Omental fat pad (tissue), 4 donors: ENCODE measurements around the gene KLK6. TPM values are rescaled to one million over a fixed set of nuclear protein-coding genes. Genes with fewer than 3 reads are reported as not detected.

ENCODE experiments used
- ATAC-seq: fragments of 150-250 bp; one replicate; pipeline ENCODE4 v1.9.1; 2016; ENCODE audit warnings: mild to moderate bottlenecking, moderate library complexity; ENCODE audit not compliant: low FRiP score
- DNase-seq: peaks from one replicate; pipeline ENCODE4 v3.0.0-alpha.2; 2019; ENCODE audit warnings: low spot score
- CTCF ChIP-seq, 3 donors: fragments of 450-650 bp; IDR thresholded peaks; one replicate each; pipeline ENCODE4 v1.5.1; 2016 to 2017; ENCODE audit warnings: antibody characterized with exemption in 3 of 3, mild to moderate bottlenecking in 3 of 3, moderate library complexity in 2 of 3
- total RNA-seq, 4 donors: library from RNA; depleted of rRNA; stranded (reverse); fragments of >200 nt; gene quantifications; one replicate each; pipeline ENCODE4 v1.1.0, GENCODE V29; 2016

Gene KLK6
- total RNA-seq, result not detected

GRCh38 chr19:50969413-50969760, at the start of gene KLK6:
Gene KLK6, minus strand, starts transcription at chr19:50969591. Its CDS starts 1,487 bp downstream, at chr19:50968104.
- DNase-seq, result no peak
- TF ChIP-seq CTCF (IDR thresholded peaks at IDR 0.05), result no peak
- peak; percentile 7 for ATAC-seq

GRCh38 chr19:51018745-51019543, 49.6 kb upstream of the KLK6 start:
- TF ChIP-seq CTCF (IDR thresholded peaks at IDR 0.05), result no peak
- DNase-seq (no peak), ATAC-seq (peak; percentile 73)

GRCh38 chr19:51016798-51017683, 47.6 kb upstream of the KLK6 start:
- ATAC-seq (peak; percentile 57), DNase-seq (no peak)
- peak in 1 of 3 donors; percentile 70 for TF ChIP-seq CTCF (IDR thresholded peaks at IDR 0.05)

GRCh38 chr19:51015691-51016267, 46.4 kb upstream of the KLK6 start:
- no peak for ATAC-seq
- TF ChIP-seq CTCF (IDR thresholded peaks at IDR 0.05), result no peak

GRCh38 chr19:51014242-51014641, 44.9 kb upstream of the KLK6 start:
- ATAC-seq (no peak), DNase-seq (no peak)
- TF ChIP-seq CTCF (IDR thresholded peaks at IDR 0.05), result no peak

More at GRCh38 chr19:51015691-51016267, 46.4 kb upstream of the KLK6 start:
- no peak for DNase-seq

- DNase-seq (no peak), ATAC-seq (no peak)
- no peak for TF ChIP-seq CTCF (IDR thresholded peaks at IDR 0.05)
Observed at GRCh38 chr19:51012661-51013190, 43.3 kb upstream of the KLK6 start.
